OCI-LY1 (cell line): ENCODE data around the gene P4HA2.

Source experiments
- EZH2 ChIP-seq: fragments of 200-600 bp; sonication (generic), shearing (Covaris generic); IDR thresholded peaks from 2 replicates; pipeline ENCODE4 v1.8.0; 2017; ENCODE audit warnings: borderline replicate concordance, mixed run types, mild to moderate bottlenecking, antibody characterized with exemption, low read length, moderate library complexity, mixed read lengths
- TF ChIP-seq, protein P1 (sequence below): fragments of 200-600 bp; sonication (generic), shearing (Covaris generic); IDR thresholded peaks from 2 replicates; pipeline ENCODE4 v1.5.1; 2017; ENCODE audit warnings: mild to moderate bottlenecking, antibody characterized with exemption, low read length, moderate library complexity, mixed read lengths

DNA sequence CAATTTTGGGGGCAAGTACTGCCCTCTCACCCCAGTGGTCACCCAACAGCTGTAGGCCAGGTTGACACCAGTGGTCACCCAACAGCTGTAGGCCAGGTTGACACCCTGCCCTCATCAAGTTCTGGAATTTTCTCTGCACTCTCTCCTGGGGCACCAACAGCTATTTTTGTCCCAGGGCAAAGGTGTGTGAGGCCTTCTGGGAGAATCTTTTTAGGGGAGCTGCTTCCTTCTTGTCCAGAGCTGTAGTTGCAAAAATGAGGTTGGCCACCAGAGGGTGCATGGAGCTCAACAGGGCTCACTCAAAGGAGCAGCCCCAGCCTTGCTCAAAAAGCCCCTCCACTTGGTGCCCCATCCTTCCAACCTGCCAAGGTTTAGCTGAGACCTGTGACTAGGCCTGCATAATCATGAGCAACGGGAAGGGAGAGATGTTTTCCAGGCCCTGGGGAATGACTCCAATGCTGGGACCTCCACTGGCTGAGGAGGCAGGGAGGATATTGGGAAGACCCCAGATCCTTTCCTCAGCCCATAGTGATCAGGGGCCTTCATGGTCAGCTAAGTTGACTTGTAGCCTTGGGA is 10.6 kb upstream of the P4HA2 start:
- TF ChIP-seq, protein P1, sequence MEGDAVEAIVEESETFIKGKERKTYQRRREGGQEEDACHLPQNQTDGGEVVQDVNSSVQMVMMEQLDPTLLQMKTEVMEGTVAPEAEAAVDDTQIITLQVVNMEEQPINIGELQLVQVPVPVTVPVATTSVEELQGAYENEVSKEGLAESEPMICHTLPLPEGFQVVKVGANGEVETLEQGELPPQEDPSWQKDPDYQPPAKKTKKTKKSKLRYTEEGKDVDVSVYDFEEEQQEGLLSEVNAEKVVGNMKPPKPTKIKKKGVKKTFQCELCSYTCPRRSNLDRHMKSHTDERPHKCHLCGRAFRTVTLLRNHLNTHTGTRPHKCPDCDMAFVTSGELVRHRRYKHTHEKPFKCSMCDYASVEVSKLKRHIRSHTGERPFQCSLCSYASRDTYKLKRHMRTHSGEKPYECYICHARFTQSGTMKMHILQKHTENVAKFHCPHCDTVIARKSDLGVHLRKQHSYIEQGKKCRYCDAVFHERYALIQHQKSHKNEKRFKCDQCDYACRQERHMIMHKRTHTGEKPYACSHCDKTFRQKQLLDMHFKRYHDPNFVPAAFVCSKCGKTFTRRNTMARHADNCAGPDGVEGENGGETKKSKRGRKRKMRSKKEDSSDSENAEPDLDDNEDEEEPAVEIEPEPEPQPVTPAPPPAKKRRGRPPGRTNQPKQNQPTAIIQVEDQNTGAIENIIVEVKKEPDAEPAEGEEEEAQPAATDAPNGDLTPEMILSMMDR: peak; percentile 77
- TF ChIP-seq EZH2: no peak
